HG02884 (cell line): ENCODE data around the gene WASF2.
"Not testable (repeated sequence)": the region's sequence is repeated elsewhere in the genome, so short reads cannot be mapped to it uniquely, and the experiment has no call there.

ENCODE experiments used
- ATAC-seq: cut with Tn5 transposase; IDR thresholded peaks from one replicate; pipeline ENCODE4 v1.9.1; 2021; ENCODE audit warnings: mild to moderate bottlenecking, moderate library complexity; ENCODE audit not compliant: unreplicated experiment

The WASF2 gene

DNA sequence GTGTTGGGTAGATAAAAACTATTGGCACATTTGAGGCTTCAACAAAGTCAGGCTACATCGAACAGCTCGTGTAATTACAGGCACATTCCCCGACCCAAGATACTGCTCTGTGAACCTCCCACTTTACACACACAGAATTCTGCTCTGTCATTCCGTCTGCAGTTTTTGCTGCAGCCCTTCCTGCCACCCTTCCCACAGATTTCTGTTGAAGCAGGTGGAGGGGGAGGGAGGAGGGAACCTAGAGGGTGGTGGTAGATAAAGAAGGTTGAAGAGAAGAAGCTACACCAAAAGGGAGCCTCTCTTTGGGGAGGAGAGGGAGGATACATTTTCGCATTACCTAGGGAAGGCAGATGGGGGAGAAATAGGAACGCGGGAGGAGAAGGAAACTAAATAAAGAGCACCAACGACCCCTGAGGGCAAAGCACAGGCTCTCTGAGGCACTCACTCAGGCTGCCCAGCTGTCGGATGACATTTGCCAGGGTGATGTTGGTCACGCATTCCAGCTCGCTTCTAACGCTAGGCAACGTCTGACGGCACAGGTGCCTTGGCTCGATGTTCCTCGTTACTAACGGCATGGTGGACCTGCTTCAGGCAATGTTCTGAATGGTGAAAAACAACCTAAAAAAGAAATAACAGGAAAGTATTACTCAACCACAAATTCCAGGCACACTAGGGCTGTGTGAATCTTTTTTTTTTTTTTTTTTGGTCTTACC lies 61.5 kb downstream of the WASF2 start:
- ATAC-seq = no peak

- ATAC-seq = no peak
Observed at GRCh38 chr1:27427816-27428315, 62.1 kb downstream of the WASF2 start.

DNA sequence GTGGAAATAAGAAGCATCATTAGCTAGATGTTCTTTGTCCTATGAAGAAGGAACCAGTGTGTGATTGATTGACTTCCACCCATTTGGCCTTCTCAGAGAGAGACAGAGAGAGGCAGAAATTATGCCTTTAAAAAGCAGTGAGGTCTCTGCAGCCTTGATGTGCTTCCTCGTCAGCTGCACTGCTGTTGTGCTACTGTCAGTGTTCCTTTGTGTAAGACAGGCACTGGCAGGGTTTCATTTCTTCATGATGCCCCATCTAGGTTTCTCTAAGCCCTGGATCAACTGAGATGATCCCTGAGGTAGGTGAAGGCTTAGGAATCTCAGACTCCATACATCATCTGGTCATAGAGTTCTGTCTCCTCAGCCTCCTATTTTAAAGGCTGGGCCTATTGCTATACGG lies 62.6 kb downstream of the WASF2 start:
- ATAC-seq = no peak

DNA sequence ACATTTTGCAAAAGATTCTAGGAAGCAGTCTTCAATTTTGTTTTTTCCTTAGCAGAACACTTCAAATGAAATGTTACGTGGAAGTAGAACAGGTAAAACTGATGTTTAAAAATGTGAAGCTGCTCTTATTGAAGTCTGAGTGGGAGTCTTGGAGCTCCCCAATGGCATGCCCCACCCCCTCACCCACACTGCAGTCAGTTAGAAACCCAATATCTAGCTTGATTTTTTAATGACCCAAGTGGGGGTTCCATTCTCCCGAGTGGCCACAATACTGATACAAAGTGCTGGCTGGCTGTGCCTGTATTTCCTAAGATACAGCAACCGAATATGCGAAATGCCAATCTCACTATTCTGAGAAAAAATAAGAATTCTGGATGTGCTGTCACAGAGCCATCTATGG lies 66.3 kb downstream of the WASF2 start:
- ATAC-seq = no peak

DNA sequence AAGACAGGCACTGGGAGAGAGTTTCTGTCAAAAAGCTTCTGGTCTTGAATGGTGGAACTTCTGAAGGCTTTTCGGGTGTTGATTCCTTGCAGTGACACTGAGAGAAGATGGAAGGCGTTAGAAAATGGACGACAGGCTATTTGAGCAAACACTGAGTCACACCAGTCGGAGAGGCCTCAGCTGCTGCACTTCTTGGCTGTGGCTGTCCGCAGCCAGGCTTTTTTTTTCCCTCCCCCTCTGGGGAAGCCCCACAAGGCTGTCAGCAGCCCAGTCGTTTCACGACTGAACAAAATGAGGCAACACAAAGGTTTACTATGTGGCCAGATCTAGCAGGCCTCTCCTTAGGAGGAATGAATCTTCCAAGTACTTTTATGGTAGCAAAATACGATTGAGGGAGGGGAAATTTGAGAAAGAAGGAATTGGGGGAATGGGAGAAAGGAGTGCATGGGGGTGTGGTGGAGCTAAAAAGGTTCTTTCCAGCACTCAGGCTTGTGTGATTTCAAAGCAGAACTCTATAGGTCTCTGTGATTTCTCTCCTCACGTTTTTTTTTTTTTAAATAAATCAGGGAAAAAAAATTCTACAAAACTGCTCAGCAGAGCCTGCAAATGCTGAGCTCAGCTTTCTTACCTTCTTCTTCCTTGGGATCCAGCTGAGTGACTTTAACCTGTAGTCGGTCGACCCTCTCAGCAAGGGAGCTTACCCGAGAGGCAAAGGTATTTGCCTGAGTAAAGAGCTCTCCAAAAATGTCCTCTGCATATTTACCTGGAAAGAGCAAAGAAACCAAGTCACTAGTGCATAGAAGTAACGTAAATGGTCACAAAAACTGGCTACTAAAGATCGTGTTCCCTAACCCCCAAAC lies 71.4 kb downstream of the WASF2 start:
- no peak for ATAC-seq

GRCh38 chr1:27417713-27418112 lies 72.3 kb downstream of the WASF2 start:
- no peak for ATAC-seq

- ATAC-seq = no peak
Observed at GRCh38 chr1:27416387-27417111, 73.4 kb downstream of the WASF2 start.

- no peak for ATAC-seq
Observed at GRCh38 chr1:27414091-27414490, 75.9 kb downstream of the WASF2 start.

DNA sequence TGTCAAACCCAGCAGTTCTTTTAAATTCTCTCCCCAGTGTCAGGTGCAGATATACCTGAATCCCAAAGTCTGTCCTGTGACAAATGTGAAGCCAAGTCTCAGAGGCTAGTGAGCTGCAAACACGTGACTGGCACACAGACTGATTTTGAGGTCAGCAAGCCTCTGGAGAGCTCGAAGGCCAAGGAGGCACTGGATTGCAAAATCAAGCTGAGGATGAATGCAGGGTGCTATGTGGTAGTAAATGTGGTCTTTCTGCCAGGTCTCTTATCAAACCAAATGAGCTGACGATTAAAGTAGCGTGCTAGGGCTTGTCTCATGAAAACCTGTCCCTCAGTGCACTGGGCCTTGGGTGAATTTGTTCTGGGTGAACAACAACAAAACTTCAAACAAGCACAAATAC lies 77.0 kb downstream of the WASF2 start:
- ATAC-seq = no peak

- ATAC-seq = no peak
Observed at GRCh38 chr1:27412502-27412901, 77.5 kb downstream of the WASF2 start.

- no peak for ATAC-seq
Observed at GRCh38 chr1:27410709-27411108, 79.3 kb downstream of the WASF2 start.

DNA sequence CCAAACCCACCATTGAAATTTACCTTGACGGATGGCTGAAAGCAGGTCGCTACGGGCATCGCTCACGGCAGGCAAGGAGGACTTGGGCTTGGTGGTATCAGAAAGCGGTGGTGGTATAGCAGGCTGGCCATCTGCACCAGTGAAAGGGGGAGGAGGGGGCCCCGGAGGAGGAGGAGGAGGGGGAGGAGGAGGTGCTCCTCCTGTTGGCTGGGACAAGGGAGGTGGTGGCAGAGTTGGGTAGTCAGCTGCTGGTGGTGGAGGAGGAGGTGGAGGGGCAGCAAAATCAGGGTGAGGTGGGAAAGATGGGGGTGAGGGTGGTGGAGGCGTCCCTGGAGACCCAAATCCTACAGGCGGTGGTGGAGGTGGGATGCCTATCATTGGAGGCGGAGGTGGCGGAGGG lies 80.3 kb downstream of the WASF2 start:
- no peak for ATAC-seq

- ATAC-seq = no peak
Observed at GRCh38 chr1:27408151-27408550, 81.8 kb downstream of the WASF2 start.

DNA sequence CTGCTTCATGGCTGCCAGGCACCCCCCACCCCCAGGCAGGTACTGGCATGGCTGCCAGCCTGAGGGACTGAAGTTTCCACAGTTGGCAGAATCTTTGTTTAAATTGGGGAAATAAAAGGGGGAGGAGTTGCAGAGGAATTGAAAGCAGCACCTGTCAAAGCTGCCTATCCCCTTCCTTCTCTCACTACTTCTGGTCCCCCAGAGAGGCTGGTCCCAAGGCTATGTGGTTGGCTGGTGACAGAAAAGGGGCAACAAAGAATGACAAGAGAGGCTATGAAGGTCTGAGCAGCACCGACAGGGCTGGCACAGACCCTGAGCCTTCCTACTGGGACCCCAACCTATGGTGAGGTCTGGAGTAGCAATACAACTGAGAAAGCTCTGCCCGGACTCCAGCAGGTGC lies 83.2 kb downstream of the WASF2 start:
- ATAC-seq = not testable (repeated sequence)

- no peak for ATAC-seq
Observed at GRCh38 chr1:27406362-27406680, 83.6 kb downstream of the WASF2 start.

- not testable (repeated sequence) for ATAC-seq
Observed at GRCh38 chr1:27405598-27406361, 84.2 kb downstream of the WASF2 start.

GRCh38 chr1:27405074-27405473 lies 84.9 kb downstream of the WASF2 start:
- no peak for ATAC-seq

DNA sequence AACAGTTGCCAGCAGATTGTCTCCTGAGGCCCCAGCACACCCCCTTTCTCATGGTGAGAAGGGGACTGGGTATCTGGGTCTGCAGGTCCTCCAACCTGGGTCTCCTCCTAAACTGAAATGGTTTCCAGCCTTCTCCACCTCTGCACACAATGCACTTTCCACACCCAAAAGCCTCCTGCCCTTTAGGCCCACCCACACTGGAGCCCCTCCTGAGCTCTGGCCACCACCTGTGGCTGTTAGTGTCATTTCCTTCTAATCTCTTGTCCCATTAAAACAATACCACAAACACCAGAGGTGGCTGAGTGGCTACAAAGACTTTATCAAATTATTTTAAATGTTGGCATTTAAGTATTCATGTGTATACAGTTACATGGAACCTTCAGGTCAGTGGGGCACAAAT lies 86.0 kb downstream of the WASF2 start:
- ATAC-seq = no peak

- no peak for ATAC-seq
Observed at GRCh38 chr1:27403065-27403726, 86.8 kb downstream of the WASF2 start.

GRCh38 chr1:27402349-27402754 lies 87.6 kb downstream of the WASF2 start:
- ATAC-seq = no peak
